K562 (cell line): ENCODE measurements around the gene CLIP2. TPM values are rescaled to one million over a fixed set of nuclear protein-coding genes. Genes with fewer than 3 reads are reported as not detected.

Source experiments
- ATAC-seq: fragments of 200-7000 bp; cut with Tn5 transposase; 3 replicates; pipeline ENCODE4 v1.9.1; 2020; ENCODE audit warnings: moderate library complexity
- BruUV-seq: library from RNA; stranded (reverse); fragments of 400-500 nt; replicated peaks from 2 replicates; lab custom pipeline; 2021; lab: Mats Ljungman, UMichigan
- CTCF ChIA-PET: fragments of 300-600 bp; formaldehyde crosslinking; extraction: SDS; loops from one replicate; lab custom pipeline; 2021; ENCODE audit warnings: low intra/inter-chr PET ratio; lab: Yijun Ruan, JAX
- POLR2A ChIA-PET: fragments of 300-600, 350-650 bp; sonication (Branson Sonifier 250); formaldehyde crosslinking; extraction: SDS; loops from one replicate; lab custom pipeline; 2021; ENCODE audit warnings: antibody characterized with exemption, inconsistent platforms; lab: Yijun Ruan, JAX
- DNase-seq, 4 experiments: peaks; one replicate each; pipeline versions ENCODE4 v3.0.0 to v3.0.0-alpha.2; 2011 to 2018; ENCODE audit warnings: low spot score in 3 of 4, mixed read lengths in 3 of 4; ENCODE audit errors: extremely low read depth in 1 of 4
- FAIRE-seq: peaks from 2 replicates; lab custom pipeline; 2011; peaks lifted over from hg19 to GRCh38; lab: Jason Lieb, UNC
- H2AFZ ChIP-seq: 2 replicates; pipeline ENCODE4 v1.6.0; 2011; ENCODE audit warnings: low read depth, low read length, control low read depth, inconsistent platforms
- H3K27ac ChIP-seq: fragments of 200-600 bp; 3 replicates; pipeline ENCODE4 v1.8.0; 2011; ENCODE audit warnings: low read depth, mild to moderate bottlenecking, control low read depth, inconsistent platforms, low read length, moderate library complexity, mixed read lengths; ENCODE audit errors: extremely low read depth
- H3K27me3 ChIP-seq, 2 experiments: fragments of 300-600 bp in 1 of 2; 2 replicates in 1 of 2; 3 replicates in 1 of 2; pipeline versions ENCODE4 v1.6.0 to v1.8.0; 2011; ENCODE audit warnings: inconsistent platforms in 2 of 2, low read length in 2 of 2, mild to moderate bottlenecking in 1 of 2, mixed read lengths in 1 of 2, moderate library complexity in 1 of 2; ENCODE audit not compliant: control insufficient read depth in 2 of 2, insufficient read depth in 2 of 2
- H3K36me3 ChIP-seq: fragments of 300-600 bp; 3 replicates; pipeline ENCODE4 v1.8.0; 2011; ENCODE audit warnings: mild to moderate bottlenecking, low read length, inconsistent platforms; ENCODE audit not compliant: control insufficient read depth, insufficient read depth
- H3K4me1 ChIP-seq, 2 experiments: fragments of 200-600 bp in 1 of 2; replicated peaks in 1 of 2; 2 replicates in 1 of 2; 3 replicates in 1 of 2; pipeline versions ENCODE4 v1.5.1 to v1.8.0; 2011; ENCODE audit warnings: inconsistent platforms in 2 of 2, low read length in 2 of 2, mild to moderate bottlenecking in 1 of 2, mixed read lengths in 1 of 2, moderate library complexity in 1 of 2; ENCODE audit not compliant: control insufficient read depth in 2 of 2, insufficient read depth in 2 of 2
- H3K4me2 ChIP-seq: 2 replicates; pipeline ENCODE4 v1.6.1; 2011; ENCODE audit warnings: low read length, control low read depth, inconsistent platforms, mixed read lengths; ENCODE audit not compliant: insufficient read depth
- H3K4me3 ChIP-seq: fragments of 200-600 bp; sonication (generic), shearing (Covaris generic); 2 replicates; pipeline ENCODE4 v1.5.1; 2016; ENCODE audit warnings: control low read depth, inconsistent platforms
- H3K79me2 ChIP-seq: fragments of 200-600 bp; 3 replicates; pipeline ENCODE4 v1.8.0; 2011; ENCODE audit warnings: low read length, inconsistent platforms; ENCODE audit not compliant: control insufficient read depth, insufficient read depth
- H3K9ac ChIP-seq, 2 experiments: 2 replicates each; pipeline versions ENCODE4 v1.6.0 to v1.6.1; 2011; ENCODE audit warnings: low read depth in 2 of 2, low read length in 2 of 2, control low read depth in 1 of 2, inconsistent platforms in 1 of 2, mild to moderate bottlenecking in 1 of 2, mixed read lengths in 1 of 2; ENCODE audit not compliant: insufficient read depth in 1 of 2
- H3K9me1 ChIP-seq: one replicate; pipeline ENCODE4 v1.6.0; 2011; ENCODE audit warnings: inconsistent platforms, mild to moderate bottlenecking, low read length, moderate library complexity; ENCODE audit not compliant: control insufficient read depth, insufficient read depth
- H3K9me3 ChIP-seq: replicated peaks from 2 replicates; pipeline ENCODE4 v1.5.1; 2011; ENCODE audit warnings: low read depth, low read length, inconsistent platforms; ENCODE audit not compliant: control insufficient read depth, insufficient read depth
- H4K20me1 ChIP-seq: replicated peaks from 2 replicates; pipeline ENCODE4 v1.6.1; 2011; ENCODE audit warnings: low read length, inconsistent platforms, mixed read lengths; ENCODE audit not compliant: control insufficient read depth, insufficient read depth
- BRD9 ChIP-seq: fragments of 450-650 bp; IDR thresholded peaks from 2 replicates; pipeline ENCODE4 v1.6.1; 2018; ENCODE audit warnings: low read depth; ENCODE audit not compliant: partially characterized antibody
- CBFA2T3 ChIP-seq: fragments of 450-650 bp; IDR thresholded peaks from 2 replicates; pipeline ENCODE4 v1.6.1; 2017
- DACH1 ChIP-seq: fragments of 450-650 bp; IDR thresholded peaks from 2 replicates; pipeline ENCODE4 v1.6.1; 2018; ENCODE audit not compliant: partially characterized antibody
- ILF3 ChIP-seq: fragments of 450-650 bp; IDR thresholded peaks from 2 replicates; pipeline ENCODE4 v1.6.1; 2018; ENCODE audit warnings: antibody characterized with exemption, mild to moderate bottlenecking, moderate library complexity, borderline replicate concordance
- KLF13 ChIP-seq: fragments of 450-650 bp; IDR thresholded peaks from 2 replicates; pipeline ENCODE4 v1.6.1; 2016; ENCODE audit warnings: missing genetic modification characterization, low read depth, mild to moderate bottlenecking, missing compliant biosample characterization, moderate library complexity, borderline replicate concordance
- MED1 ChIP-seq: sonication (generic); formaldehyde crosslinking; IDR thresholded peaks from 2 replicates; pipeline ENCODE4 v1.8.1; 2023; ENCODE audit warnings: missing genetic modification reagents, borderline replicate concordance
- MTA1 ChIP-seq: fragments of 450-650 bp; IDR thresholded peaks from 2 replicates; pipeline ENCODE4 v1.6.1; 2017; ENCODE audit warnings: borderline replicate concordance
- NR3C1 ChIP-seq: sonication (generic); formaldehyde crosslinking; IDR thresholded peaks from 2 replicates; pipeline ENCODE4 v1.8.1; 2022; ENCODE audit warnings: missing genetic modification reagents
- RHOXF2B ChIP-seq: fragments of 250-450 bp; sonication (Bioruptor Pico); conservative IDR thresholded peaks from 2 replicates; pipeline ENCODE4 v1.5.1; 2021
- SMARCA5 ChIP-seq: fragments of 450-650 bp; IDR thresholded peaks from 2 replicates; pipeline ENCODE4 v1.6.1; 2016
- SNRNP70 ChIP-seq: fragments of 200-400 bp; formaldehyde crosslinking; optimal IDR thresholded peaks from 2 replicates; pipeline ENCODE3; 2017; ENCODE audit warnings: low read depth, low read length
- TAL1 ChIP-seq: fragments of 450-650 bp; IDR thresholded peaks from 2 replicates; pipeline ENCODE4 v1.6.1; 2016; ENCODE audit warnings: mild to moderate bottlenecking
- U2AF2 ChIP-seq: fragments of 200-400 bp; formaldehyde crosslinking; optimal IDR thresholded peaks from 2 replicates; pipeline ENCODE3; 2017; ENCODE audit warnings: low read depth, mild to moderate bottlenecking, low read length
- VEZF1 ChIP-seq: fragments of 200-800 bp; sonication (Bioruptor generic); IDR thresholded peaks from 2 replicates; pipeline ENCODE4 v1.6.1; 2017; ENCODE audit warnings: missing genetic modification characterization, missing compliant biosample characterization
- XRCC5 ChIP-seq: fragments of 200-400 bp; formaldehyde crosslinking; IDR thresholded peaks from 2 replicates; pipeline ENCODE4 v1.6.1; 2017; ENCODE audit warnings: low read depth, mild to moderate bottlenecking, low read length
- WGBS: fragments of 100-300 bp; shearing (Covaris generic); methylation state at CpG from one replicate; pipeline ENCODE4 v1.1.6; 2016; ENCODE audit warnings: low coverage, mixed read lengths; ENCODE audit not compliant: insufficient coverage; ENCODE audit errors: missing lambda C conversion rate; 5-methylcytosine and 5-hydroxymethylcytosine counted together
- in situ Hi-C: fragments of 300-500 bp; cut with MboI; formaldehyde crosslinking; loops from 4 replicates; pipeline ENCODE4 v1.15.0; 2018; ENCODE audit warnings: inconsistent platforms, mixed read lengths
- intact Hi-C: fragments of 100-400 bp; cut with micrococcal nuclease; formaldehyde crosslinking; loops from 2 replicates; pipeline ENCODE4 v1.14.2; 2022
- polyA plus RNA-seq, 8 experiments: library from polyadenylated mRNA; depleted of rRNA in 4 of 8; stranded (reverse) in 5 of 8; unstranded in 3 of 8; fragments of >200 nt; fragmentation: Nextera tagmentation in 2 of 8; fragmentation: Illumina TruSeq in 1 of 8; extraction: Ambion mirVana in 2 of 8; extraction: Trizol in 1 of 8; gene quantifications; 2 replicates each; pipeline versions ENCODE4 v1.2.1 to v1.2.3, GENCODE V29; 2011 to 2014; ENCODE audit warnings: inconsistent platforms in 1 of 8, missing spikeins in 1 of 8
- total RNA-seq, 7 experiments: library from RNA; depleted of rRNA in 6 of 7; stranded (reverse); fragments of >200 nt in 6 of 7; fragmentation: Illumina TruSeq in 2 of 7; extraction: Trizol in 2 of 7; gene quantifications; 2 replicates each; pipeline versions ENCODE4 v1.2.1 to v1.2.3, GENCODE V29; 2011 to 2021; ENCODE audit warnings: low replicate concordance in 1 of 7
- TF ChIP-seq, protein P1 (sequence below): IDR thresholded peaks from 2 replicates; pipeline ENCODE4 v1.6.1; 2012; ENCODE audit warnings: low read depth, low read length, improper control_type of control experiment, borderline replicate concordance
- TF ChIP-seq, protein P2 (sequence below): fragments of 250-450 bp; sonication (Bioruptor Pico); IDR thresholded peaks from 2 replicates; pipeline ENCODE4 v1.8.0; 2021; ENCODE audit warnings: borderline replicate concordance, mild to moderate bottlenecking, moderate library complexity; ENCODE audit not compliant: poor library complexity, severe bottlenecking
- TF ChIP-seq, protein P3 (sequence below): fragments of 250-450 bp; sonication (Bioruptor Pico); IDR thresholded peaks from 2 replicates; pipeline ENCODE4 v1.4.0; 2020; ENCODE audit warnings: borderline replicate concordance

CLIP2 gene
- total and polyA plus RNA-seq, 9 of the 15 experiments (the other 6 are each of a cell fraction or from before 2014, with no cell fraction given) = 0.07 to 5.4 (median 2.1) TPM

DNA sequence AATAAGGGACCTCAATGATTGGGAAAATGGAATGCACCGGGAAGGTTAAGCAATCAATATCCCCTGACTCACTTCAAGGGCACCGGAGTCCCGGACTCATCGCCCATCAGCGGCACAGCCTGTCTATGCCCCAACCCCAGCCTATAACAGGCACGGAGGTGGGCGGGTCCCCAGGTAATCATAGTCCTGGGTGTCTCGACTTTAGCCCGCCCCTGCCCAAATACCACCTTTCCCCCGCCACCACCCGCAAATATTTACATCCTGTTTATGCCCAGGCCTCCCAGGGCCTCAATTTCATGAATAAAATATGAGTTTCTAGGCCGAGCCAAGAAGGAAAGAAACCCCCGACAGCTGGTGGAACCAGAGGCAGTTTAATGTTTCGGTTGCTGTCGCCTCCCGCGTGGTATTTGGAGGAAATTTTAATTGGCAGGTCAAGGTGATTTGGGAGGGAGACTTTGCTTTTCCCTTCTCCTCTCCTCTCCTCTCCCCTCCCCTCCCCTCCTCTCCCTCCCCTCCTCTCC lies 19.4 kb upstream of the CLIP2 start:
- Histone ChIP-seq H3K4me3 (peak overlapping the region; percentile 52), H3K9me3 (no peaks in the 10 kb centered on the region), H3K79me2 (no peaks in the 10 kb centered on the region), H3K4me1 (peaks cover 31 to 32% of the 10 kb centered on the region in 2 experiments), H4K20me1 (no peaks in the 10 kb centered on the region), H2AFZ (peak overlapping the region; percentile 92), H3K27me3 (no peaks in the 10 kb centered on the region; a peak in 1 of 5 replicates), H3K4me2 (peak overlapping the region; percentile 80), H3K9me1 (no peaks in the 10 kb centered on the region), H3K27ac (no peak overlapping the region), H3K36me3 (no peaks in the 10 kb centered on the region), H3K9ac (peak overlapping the region; percentile 33 to 59; a peak in 3 of 4 replicates)
- POLR2A ChIA-PET = interaction anchor here (0.6 to 1.5 kb wide), 7 partner anchors 8 to 20 kb away, joined by 3 to 7 read pairs (median 5); partner anchors contain the start of genes CLIP2 and RFC2
- ATAC-seq (peak; percentile 67), FAIRE-seq (peak; percentile 80), DNase-seq (peak; percentile 50 to 81 (median 61))
- 3% methylated on average over 17 of the region's 17 CpGs for WGBS
- no TSS peak for BruUV-seq
- CTCF ChIA-PET = no interaction called here
- in situ Hi-C loops (no loop called here), intact Hi-C loops (loop anchor here (1.0 to 2.0 kb wide), 2 partner anchors 15 to 19 kb away; partner anchors contain the start of gene CLIP2)
- TF ChIP-seq XRCC5 (peak; percentile 63; the same call in 1 of the 2 replicates), ILF3 (no peak), BRD9 (no peak), U2AF2 (no peak), CBFA2T3 (no peak), DACH1 (peak; percentile 29), MTA1 (0 out of 2 replicates have a peak, but pooled peaks have one; percentile 14), NR3C1 (CRISPR knock-in tag) (no peak), RHOXF2B (CRISPR knock-in tag) (no peak), VEZF1 (CRISPR knock-in tag) (peak; percentile 79), SMARCA5 (no peak), KLF13 (tag) (peak; percentile 47; the same call in 1 of the 2 replicates), MED1 (CRISPR knock-in tag) (no peak), SNRNP70 (no peak), TAL1 (no peak)
- TF ChIP-seq, protein P1, sequence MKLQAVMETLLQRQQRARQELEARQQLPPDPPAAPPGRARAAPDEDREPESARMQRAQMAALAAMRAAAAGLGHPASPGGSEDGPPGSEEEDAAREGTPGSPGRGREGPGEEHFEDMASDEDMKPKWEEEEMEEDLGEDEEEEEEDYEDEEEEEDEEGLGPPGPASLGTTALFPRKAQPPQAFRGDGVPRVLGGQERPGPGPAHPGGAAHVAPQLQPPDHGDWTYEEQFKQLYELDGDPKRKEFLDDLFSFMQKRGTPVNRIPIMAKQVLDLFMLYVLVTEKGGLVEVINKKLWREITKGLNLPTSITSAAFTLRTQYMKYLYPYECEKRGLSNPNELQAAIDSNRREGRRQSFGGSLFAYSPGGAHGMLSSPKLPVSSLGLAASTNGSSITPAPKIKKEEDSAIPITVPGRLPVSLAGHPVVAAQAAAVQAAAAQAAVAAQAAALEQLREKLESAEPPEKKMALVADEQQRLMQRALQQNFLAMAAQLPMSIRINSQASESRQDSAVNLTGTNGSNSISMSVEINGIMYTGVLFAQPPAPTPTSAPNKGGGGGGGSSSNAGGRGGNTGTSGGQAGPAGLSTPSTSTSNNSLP = peak; percentile 45; the same call in 1 of the 2 replicates
- TF ChIP-seq, protein P2, sequence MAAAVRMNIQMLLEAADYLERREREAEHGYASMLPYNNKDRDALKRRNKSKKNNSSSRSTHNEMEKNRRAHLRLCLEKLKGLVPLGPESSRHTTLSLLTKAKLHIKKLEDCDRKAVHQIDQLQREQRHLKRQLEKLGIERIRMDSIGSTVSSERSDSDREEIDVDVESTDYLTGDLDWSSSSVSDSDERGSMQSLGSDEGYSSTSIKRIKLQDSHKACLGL (CRISPR knock-in tag) = no peak
- TF ChIP-seq, protein P3, sequence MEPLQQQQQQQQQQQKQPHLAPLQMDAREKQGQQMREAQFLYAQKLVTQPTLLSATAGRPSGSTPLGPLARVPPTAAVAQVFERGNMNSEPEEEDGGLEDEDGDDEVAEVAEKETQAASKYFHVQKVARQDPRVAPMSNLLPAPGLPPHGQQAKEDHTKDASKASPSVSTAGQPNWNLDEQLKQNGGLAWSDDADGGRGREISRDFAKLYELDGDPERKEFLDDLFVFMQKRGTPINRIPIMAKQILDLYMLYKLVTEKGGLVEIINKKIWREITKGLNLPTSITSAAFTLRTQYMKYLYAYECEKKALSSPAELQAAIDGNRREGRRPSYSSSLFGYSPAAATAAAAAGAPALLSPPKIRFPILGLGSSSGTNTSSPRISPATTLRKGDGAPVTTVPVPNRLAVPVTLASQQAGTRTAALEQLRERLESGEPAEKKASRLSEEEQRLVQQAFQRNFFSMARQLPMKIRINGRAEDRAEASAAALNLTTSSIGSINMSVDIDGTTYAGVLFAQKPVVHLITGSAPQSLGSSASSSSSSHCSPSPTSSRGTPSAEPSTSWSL (CRISPR knock-in tag) = no peak
